HG02981 (cell line): ENCODE measurements around the gene TUBGCP4.

Experiments used
- ATAC-seq: cut with Tn5 transposase; IDR thresholded peaks from one replicate; pipeline ENCODE4 v1.9.1; 2021; ENCODE audit warnings: mild to moderate bottlenecking, moderate library complexity; ENCODE audit not compliant: unreplicated experiment

Gene TUBGCP4

DNA sequence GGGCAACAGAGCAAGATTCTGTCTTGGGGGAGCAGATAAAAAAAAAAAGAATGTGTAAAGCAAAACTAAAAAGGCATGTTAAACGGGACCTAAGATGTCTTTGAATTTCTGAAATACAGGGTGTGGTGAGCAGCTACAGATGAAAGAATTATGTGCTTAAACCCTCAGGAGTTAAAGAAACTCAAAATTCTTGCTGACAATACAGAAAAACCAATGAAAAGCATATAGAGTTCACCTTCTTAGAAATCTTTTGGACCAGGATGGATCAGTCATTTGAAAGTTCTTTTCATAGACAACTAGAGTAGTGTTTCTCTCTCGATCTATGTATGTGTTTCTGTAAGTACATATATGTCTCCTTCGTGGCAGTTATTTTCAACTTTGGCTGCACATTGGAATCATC lies 31.4 kb downstream of the TUBGCP4 start:
- no peak for ATAC-seq

DNA sequence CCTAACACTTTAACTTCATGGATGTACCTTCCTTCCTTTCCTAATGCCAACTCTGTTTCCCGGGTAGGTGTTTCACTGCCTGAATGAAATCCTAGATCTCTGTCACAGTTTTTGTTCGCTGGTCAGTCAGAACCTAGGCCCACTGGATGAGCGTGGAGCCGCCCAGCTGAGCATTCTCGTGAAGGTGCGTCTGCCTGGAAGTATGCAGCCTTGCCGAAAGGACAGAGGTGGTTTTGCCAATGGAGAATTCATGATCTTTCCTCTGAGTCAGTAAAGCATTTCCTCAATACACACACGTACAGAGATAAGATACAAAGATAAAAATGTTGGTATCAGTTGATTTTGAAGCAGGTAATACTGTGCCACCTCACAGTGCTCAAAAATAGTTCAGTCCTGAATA lies 32.7 kb downstream of the TUBGCP4 start:
- ATAC-seq, result no peak

DNA sequence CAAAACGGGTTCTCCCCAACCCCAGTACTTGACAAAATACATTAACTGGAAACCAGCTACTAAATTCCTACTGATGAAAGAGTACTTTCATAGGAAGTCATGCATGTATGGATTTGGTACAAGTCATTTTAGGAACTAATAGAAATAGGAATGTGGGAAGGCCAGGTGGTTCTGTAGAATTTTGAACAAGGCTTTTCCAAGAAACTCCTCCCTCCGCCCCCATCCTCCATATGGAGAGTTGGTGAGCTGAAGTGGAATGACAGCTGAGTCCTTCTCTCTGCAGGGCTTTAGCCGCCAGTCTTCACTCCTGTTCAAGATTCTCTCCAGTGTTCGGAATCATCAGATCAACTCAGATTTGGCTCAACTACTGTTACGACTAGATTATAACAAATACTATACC lies 33.2 kb downstream of the TUBGCP4 start:
- ATAC-seq, result no peak

DNA sequence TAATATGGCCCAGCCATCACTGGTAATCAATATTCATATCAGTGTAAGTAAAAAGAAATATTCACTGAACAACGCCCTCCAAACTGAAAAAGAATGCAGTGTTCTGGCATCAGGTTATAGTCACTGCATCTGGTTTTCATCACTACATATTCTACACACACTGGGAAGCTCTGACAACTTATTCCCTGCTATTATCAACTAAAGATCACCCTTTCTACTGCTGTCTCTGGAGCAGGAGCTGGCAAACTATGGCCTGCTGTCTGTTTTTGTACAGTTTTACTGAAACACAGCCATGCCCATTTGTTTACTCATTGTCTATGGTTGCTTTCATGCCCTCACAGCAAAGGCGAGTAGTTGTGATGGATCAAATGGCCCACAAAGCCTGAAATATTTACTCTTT lies 35.3 kb downstream of the TUBGCP4 start:
- no peak for ATAC-seq

DNA sequence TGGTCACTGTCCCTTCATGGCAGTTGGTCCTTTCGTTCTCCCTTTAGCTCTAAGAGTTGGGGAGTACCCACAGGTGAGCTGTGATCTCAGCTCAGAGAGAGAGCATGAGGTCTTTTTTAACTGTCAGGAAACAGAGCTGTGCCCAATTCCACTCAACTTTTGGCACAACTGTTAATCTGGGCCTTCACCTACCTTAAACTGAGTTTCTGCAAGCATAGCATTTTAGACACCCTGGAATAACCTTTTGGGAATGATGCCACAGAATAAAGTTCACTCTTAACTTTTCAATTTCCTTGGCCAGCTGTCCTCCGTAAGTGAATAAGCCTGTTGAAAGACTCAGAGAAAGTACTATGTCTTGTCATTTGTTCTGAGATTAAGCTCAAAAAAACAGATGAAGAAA lies 35.9 kb downstream of the TUBGCP4 start:
- no peak for ATAC-seq

DNA sequence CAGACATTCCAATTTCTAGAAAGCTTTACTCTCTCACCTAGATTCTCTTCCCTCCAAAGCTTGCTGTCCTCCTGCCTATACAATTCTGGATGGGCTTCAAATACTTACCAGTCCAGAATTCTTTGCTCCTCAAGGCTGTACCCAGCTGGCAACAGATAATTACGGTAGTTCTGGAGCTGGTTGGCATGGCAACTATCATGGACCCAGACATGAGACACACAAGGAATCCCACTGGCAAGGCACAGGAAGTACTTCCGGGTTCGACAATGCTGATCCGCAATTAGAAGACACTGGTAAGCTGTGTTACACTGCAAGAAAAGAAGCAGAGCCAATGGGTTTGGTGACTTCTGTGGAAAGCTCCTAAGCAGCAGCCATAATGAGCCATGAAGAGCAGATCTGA lies 37.9 kb downstream of the TUBGCP4 start:
- ATAC-seq, result no peak

DNA sequence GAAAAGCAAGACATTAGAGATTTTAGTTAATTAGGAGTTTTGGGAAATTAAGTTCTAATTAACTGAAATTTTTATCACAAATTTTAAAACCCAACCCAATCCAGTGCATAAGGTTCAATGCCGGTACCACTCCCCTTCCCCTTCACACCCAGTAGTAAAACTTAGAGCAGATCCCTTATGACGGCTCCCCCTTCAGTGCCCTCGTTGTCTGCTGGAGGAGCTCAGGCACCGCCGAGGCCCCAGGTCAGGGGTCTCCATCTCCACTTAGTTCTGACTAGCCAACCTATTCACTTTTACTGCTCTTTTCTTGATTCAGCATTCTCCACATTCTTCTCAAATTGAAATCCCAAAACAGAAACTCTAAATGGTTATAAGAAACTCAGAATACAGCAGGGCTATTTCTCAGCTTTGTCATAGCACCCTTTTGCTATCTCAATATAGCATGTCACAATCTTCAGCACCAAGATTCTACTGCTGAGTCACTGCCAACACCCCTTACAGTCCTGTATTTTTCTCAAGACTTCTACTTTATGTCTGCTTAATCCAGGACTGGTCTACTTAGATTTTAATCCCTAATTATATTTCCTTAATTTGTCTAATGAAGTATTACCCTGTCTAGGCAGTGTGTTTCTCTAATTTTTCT lies 39.8 kb downstream of the TUBGCP4 start:
- ATAC-seq, result no peak

DNA sequence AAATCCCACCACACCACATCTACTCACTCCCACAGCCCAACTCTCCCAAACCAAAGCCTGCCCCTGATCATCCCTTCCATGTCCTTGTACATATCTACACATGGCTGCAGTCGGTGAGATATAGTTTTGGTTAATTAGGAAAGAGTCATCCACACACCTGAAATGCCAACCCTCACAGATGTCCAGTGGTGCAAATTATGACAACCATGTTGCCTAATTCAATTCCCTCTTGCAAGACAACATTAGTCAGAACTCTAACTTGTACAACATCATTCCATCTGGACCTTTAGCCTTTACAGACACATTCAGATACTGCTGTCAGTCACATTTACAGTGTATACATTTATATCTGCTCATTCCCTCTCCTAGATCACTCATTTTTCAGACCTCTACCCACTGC lies 41.2 kb downstream of the TUBGCP4 start:
- no peak for ATAC-seq

DNA sequence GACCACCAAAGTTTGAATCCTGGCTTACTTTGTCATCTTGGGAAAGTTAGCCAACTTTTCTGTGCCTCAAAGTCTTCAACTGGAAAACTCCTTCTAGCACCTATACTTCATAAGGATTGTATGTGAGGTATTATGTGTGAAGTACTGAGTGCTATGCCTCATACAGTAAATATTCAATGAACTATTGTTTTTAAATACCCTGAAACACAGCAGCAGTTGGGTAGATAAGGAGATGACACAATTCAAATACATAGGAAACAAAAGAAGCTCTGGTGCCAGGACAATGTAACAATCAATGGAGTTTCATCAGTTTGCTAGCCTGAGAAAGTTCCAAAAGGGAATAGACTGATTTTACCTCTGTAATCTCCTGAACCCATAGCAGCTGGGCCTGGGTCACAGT lies 43.3 kb downstream of the TUBGCP4 start:
- ATAC-seq, result no peak

DNA sequence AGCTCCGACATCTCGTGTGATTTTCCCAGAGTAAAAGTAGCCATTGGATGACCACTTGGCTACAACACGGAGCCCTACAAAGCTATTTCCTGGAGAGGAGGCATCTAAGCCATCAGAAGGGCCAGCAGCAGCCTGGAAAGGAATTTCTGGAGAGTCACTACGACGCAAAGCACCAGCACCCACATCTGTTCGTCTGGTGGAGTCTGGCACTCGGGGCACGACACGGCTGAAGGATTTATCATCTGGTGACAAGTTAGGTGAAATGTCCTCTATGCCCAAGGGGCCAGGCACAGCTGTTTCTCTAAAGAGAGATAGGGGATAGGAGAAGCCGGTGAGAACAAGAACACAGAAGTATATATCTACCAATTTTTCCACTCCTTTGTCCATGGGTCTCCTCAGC lies 49.5 kb downstream of the TUBGCP4 start:
- no peak for ATAC-seq

DNA sequence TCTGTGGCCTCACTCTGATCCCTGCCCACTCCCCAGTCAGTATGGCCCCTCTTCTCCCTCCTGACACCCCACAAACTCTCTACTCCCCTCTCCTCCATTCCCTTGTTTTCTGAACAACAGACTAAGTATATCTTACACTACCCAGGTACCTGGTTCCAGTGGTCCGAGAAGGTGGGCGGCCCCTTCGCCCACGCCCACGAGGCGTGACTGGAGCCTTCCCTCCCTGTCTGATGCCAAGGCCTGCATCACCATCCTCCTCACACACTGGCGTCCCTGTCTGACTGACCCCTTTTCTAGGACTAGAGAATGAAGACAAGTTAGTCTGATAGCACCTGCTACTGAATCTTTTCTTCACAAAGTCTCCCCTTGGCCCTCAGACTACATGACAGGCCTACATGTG lies 50.0 kb downstream of the TUBGCP4 start:
- no peak for ATAC-seq

DNA sequence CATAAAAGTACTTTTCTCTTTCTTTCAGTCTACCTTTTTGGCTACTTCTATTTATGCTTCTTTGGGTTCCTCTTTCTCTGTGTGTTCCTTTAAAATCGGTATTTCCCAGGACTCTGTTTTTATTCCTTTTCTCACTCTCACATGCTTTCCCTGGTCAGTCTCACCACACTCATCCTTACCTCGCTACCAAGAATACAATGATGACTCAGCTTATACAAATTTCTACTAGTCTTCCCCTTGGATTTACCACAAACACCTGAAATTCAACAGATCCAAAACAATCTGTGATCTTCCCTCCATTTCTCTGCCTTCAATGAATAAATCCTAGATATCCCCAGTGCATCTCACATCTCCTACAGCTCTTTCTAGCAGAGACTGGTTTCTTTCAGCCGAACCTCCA lies 52.9 kb downstream of the TUBGCP4 start:
- no peak for ATAC-seq

DNA sequence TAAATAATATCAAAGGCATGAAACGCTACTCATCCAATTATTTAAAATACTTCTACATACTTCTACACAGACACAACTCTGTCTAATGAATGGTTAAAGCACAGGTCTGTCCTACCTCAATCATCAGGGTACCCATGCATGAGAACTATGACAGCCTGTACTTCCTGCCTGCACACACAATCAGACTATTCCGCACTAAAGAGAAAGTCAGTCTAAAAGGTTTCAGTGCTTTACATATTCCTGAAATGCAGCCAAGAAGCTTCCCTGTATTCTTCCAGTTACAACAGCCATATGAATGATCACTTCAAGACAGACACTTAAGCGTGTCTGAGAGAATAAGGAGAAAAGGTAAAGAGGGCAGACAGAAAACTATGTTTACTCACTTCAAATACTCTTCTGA lies 58.8 kb downstream of the TUBGCP4 start:
- no peak for ATAC-seq

DNA sequence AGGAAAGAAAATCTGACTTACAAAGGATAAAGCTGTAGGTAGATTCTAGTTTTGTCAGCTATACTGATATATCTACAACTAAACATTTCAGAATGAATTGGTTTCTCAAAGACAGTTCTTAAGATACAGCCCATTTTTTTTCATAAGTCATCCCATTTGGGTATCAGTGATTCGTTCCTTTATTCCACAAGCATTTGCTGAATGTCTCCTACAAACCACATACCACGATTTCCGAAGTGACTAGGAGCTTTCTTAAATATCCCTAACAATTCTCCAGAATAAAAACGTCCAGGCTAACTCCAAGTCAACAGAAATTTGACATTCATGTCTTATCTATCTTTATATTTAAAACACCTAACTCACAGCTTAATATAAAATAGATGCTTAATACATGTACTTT lies 62.3 kb downstream of the TUBGCP4 start:
- no peak for ATAC-seq

DNA sequence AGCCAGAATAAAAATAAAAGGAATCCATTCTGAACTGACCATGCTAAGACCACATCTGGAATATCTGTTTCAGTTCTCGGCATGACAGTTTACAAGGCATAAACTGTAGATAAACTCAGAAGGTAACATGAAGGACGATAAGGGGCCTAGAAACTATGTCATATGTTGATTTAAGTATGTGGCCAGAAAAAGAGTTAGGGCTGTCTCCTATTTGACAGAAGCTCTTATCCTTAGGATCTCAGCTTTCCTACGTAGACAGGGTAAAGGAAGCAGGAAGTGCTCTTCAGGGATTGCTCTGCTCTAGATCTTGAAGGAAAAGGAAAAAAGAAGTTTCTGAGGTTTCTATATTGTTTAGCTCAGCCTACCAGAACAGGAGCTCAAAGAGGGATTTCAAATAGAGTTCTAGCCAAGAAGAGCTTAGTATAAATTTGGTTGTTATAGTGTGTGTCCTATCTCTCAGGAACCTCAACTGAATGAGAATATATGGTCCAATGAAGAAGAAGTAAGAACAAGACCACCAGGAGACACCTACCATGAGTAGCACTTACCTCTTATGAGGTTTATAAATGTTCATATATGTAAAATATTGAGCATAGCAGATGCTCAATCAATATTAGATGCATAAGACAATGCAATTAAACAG lies 62.9 kb downstream of the TUBGCP4 start:
- no peak for ATAC-seq

DNA sequence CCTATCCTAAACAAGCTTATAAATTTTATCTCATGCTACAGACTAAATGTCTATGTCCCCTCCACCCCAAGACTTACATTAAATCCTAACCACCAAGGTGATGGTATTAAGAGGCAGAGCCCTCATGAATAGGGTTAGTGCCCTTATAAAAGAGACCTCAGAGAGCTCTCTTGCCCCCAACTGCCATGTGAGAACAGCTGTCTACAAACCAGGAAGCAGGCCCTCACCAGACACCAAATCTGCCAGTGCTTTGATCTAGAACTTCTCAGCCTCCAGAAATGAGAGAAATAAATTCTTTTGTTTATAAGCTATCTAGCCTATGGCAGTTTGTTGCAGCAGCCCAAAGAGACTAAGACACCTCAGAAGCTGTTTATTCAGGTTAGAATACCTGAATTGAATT lies 63.5 kb downstream of the TUBGCP4 start:
- no peak for ATAC-seq

DNA sequence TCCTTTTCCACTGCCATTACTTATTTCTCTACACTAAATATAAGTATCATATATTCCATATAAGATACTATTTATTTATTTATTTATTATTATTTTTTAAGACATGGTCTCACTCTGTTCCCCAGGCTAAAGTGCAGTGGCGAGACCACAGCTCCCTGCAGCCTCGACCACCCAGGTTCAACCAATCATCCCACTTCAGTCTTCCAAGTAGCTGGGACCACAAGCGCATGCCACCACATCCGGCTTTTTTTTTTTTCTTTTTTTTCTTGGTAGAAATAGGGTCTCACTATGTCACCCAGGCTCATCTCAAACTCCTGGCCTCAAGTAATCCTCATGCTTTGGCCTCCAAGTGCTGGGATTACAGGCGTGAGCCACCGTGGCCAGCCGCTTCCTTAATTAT lies 65.5 kb downstream of the TUBGCP4 start:
- ATAC-seq, result no peak

DNA sequence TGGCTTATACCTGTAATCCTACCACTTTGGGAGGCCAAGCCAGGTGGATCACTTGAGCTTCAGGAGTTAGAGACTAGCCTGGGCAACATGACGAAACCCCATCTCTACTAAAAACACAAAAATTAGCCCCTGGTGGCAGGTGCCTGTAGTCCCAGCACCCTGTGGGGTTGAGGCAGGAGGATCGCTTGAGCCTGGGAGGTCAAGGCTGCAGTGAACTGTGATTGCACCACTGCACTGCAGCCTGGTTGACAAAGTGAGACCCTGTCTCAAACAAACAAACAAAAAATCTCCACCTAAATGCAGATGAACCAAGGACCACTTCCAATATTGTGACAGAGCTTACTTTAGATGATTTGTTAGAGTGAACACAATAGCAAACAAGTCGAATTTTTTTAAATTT lies 68.4 kb downstream of the TUBGCP4 start:
- no peak for ATAC-seq

DNA sequence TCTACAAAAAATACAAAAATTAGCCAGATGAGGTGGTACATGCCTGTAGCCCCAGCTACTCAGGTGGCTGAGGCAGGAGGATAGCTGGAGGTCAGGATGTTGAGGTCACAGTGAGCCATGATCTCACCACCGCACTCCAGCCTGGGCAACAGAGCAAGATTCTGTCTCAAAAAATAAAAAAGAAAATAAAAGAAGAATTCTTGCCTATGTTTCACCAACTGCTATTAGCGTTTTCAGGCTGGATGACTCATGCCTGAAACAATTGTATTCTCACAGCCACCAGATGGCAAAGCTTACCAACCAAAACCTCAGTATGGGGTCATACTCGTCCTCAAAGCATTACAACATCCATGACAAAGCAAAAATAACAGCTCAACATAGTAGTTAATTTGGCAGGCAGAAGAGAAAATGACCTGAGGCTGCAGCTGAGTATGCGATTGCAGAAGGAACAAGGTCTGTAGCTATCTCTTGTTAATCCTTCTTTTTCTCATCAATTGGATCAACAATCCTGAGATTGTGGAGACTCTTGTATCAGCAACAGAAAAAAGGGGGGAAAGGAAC lies 69.9 kb downstream of the TUBGCP4 start:
- ATAC-seq, result no peak

DNA sequence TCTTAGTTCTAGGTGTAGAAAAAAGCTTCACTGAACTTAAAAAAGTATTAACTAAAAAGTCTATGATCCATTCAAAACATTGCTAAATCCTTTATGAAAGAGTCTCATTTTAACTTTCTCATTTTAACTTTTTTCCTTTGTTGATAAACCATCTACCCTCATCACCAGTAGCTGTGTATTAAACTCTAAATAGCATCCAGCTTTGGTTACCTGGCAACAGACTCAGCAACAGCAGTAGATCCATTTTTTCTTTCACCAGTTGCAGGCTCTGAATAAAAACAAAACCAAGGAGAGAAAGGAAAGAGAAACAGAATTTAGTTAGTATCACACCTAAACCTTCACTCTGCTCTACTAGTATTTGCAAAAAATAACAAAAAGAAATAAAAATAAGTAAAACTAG lies 70.4 kb downstream of the TUBGCP4 start:
- ATAC-seq, result no peak

DNA sequence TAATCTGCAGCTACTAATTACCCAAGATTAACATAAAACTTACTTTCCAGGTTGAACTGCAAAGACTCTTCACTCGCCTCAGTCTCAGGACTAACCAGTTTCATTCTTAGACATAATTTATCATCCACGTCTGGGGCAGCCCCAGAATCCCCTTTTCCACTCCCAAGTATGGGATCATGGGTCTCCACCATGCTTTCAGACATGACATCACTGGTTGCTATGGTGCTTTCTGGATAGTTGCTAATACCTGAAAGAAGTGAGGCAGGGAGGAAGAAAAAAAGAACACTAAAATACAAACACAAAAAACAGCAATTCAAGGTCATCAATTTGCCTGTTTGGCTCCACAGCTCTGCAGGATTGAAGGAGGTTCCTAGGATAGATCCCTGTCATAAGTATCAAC lies 75.4 kb downstream of the TUBGCP4 start:
- no peak for ATAC-seq

DNA sequence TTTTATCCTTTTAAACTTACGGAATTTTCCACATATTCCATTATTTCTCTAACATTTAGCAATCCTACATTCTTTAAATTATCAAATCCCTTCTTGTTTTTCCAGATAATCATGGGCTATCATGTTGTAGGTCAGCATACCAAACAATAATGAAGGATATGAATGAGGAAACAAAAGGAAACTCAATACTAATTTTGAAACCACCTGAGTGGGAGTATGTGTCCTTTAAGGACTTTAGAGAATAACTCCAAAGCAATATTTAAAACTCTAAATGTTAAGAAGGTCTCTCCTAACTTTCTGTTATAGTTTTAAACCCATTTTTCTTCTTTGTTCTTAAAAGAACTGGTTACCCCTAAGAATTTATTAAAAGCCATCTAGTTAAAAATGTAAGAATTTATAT lies 79.1 kb downstream of the TUBGCP4 start:
- ATAC-seq, result no peak
